Caco-2 (cell line): Measurements from ENCODE around the gene MMAA. TPM values are rescaled to one million over a fixed set of nuclear protein-coding genes. Genes with fewer than 3 reads are reported as not detected.

Experiments
- BruUV-seq: library from RNA; stranded (reverse); fragments of 400-500 nt; replicated peaks from 2 replicates; lab custom pipeline; 2021; lab: Mats Ljungman, UMichigan
- CTCF ChIA-PET: fragments of 300-600 bp; sonication (Branson Sonifier 250); formaldehyde crosslinking; loops from one replicate; lab custom pipeline; 2022; ENCODE audit warnings: antibody characterized with exemption; lab: Charles Lee
- POLR2A ChIA-PET: fragments of 300-600 bp; sonication (Branson Sonifier 250); formaldehyde crosslinking; loops from one replicate; lab custom pipeline; 2022; ENCODE audit warnings: antibody characterized with exemption; lab: Charles Lee
- DNase-seq, 2 experiments: peaks; one replicate each; pipeline versions ENCODE4 v3.0.0 to v3.0.0-alpha.2; 2020 to 2022
- H3K27me3 ChIP-seq: replicated peaks from 2 replicates; pipeline ENCODE4 v1.6.0; 2011; ENCODE audit warnings: low read length; ENCODE audit not compliant: control insufficient read depth, insufficient read depth
- H3K36me3 ChIP-seq: 2 replicates; pipeline ENCODE4 v1.5.1; 2011; ENCODE audit warnings: low read length; ENCODE audit not compliant: control insufficient read depth, insufficient read depth
- H3K4me1 ChIP-seq: fragments of 250-450 bp; sonication (Bioruptor Pico); 2 replicates; pipeline ENCODE4 v1.5.1; 2020; ENCODE audit warnings: mild to moderate bottlenecking
- H3K4me3 ChIP-seq: 2 replicates; pipeline ENCODE4 v1.5.1; 2011; ENCODE audit warnings: low read depth, mild to moderate bottlenecking, control low read depth, low read length
- H3K9me3 ChIP-seq: fragments of 250-450 bp; sonication (Bioruptor Pico); 2 replicates; pipeline ENCODE4 v1.5.1; 2020; ENCODE audit warnings: mild to moderate bottlenecking, moderate library complexity
- H3K27ac Mint-ChIP-seq: one replicate; pipeline ENCODE4 v1.8.0; 2022; ENCODE audit warnings: mixed read lengths; ENCODE audit not compliant: unreplicated experiment
- H3K27me3 Mint-ChIP-seq: one replicate; pipeline ENCODE4 v1.8.0; 2022; ENCODE audit warnings: mixed read lengths; ENCODE audit not compliant: insufficient read depth, unreplicated experiment
- H3K36me3 Mint-ChIP-seq: one replicate; pipeline ENCODE4 v1.8.0; 2022; ENCODE audit warnings: mild to moderate bottlenecking, mixed read lengths; ENCODE audit not compliant: insufficient read depth, unreplicated experiment
- H3K4me1 Mint-ChIP-seq: one replicate; pipeline ENCODE4 v1.8.0; 2022; ENCODE audit warnings: low read depth, mixed read lengths; ENCODE audit not compliant: unreplicated experiment
- H3K4me3 Mint-ChIP-seq: one replicate; pipeline ENCODE4 v1.8.0; 2022; ENCODE audit warnings: mild to moderate bottlenecking, moderate library complexity, mixed read lengths; ENCODE audit not compliant: unreplicated experiment
- H3K9me3 Mint-ChIP-seq: one replicate; pipeline ENCODE4 v1.8.0; 2022; ENCODE audit warnings: mixed read lengths; ENCODE audit not compliant: unreplicated experiment
- CTCF ChIP-seq, 2 experiments: fragments of 200-600 bp in 1 of 2; IDR thresholded peaks; 1 replicate in 1 of 2; 2 replicates in 1 of 2; pipeline versions ENCODE4 v1.5.1 to v1.8.0; 2011 to 2022; ENCODE audit warnings: antibody characterized with exemption in 1 of 2, control low read depth in 1 of 2, inconsistent platforms in 1 of 2, low read depth in 1 of 2, low read length in 1 of 2, mild to moderate bottlenecking in 1 of 2, moderate library complexity in 1 of 2; ENCODE audit not compliant: insufficient read depth in 1 of 2, severe bottlenecking in 1 of 2, unreplicated experiment in 1 of 2
- intact Hi-C: fragments of 100-400 bp; cut with micrococcal nuclease; formaldehyde crosslinking; loops from one replicate; pipeline ENCODE4 v1.10.0; 2022; ENCODE audit not compliant: unreplicated experiment
- total RNA-seq: library from RNA; stranded (reverse); gene quantifications from 2 replicates; pipeline ENCODE4 v1.2.3, GENCODE V29; 2022

MMAA gene
- total RNA-seq, 1 experiment from 2014 or later: 1.7 TPM

- H3K27ac Mint-ChIP-seq: no peak overlapping the region
- no peak for DNase-seq
- H3K4me1 Mint-ChIP-seq: no peaks in the 10 kb centered on the region
- H3K36me3 Mint-ChIP-seq: no peaks in the 10 kb centered on the region
- POLR2A ChIA-PET: no interaction called here
- CTCF ChIA-PET: no interaction called here
- no peaks in the 10 kb centered on the region for H3K36me3 ChIP-seq
- H3K4me3 Mint-ChIP-seq: no peak overlapping the region
- peaks cover 3% of the 10 kb centered on the region for H3K27me3 Mint-ChIP-seq
- TF ChIP-seq CTCF (IDR thresholded peaks at IDR 0.05; ENCODE audit: insufficient read depth in 1 of 2, low read depth in 1 of 2, low read length in 1 of 2, severe bottlenecking in 1 of 2, unreplicated experiment in 1 of 2): no peak
- BruUV-seq: no TSS peak
- H3K27me3 ChIP-seq: no peaks in the 10 kb centered on the region
- intact Hi-C loops: no loop called here
- H3K4me3 ChIP-seq: no peak overlapping the region
- no peaks in the 10 kb centered on the region for H3K4me1 ChIP-seq
- H3K9me3 ChIP-seq: no peaks in the 10 kb centered on the region
- no peaks in the 10 kb centered on the region for H3K9me3 Mint-ChIP-seq
Observed at GRCh38 chr4:145670422-145670821, 51.2 kb downstream of the MMAA start.

DNA sequence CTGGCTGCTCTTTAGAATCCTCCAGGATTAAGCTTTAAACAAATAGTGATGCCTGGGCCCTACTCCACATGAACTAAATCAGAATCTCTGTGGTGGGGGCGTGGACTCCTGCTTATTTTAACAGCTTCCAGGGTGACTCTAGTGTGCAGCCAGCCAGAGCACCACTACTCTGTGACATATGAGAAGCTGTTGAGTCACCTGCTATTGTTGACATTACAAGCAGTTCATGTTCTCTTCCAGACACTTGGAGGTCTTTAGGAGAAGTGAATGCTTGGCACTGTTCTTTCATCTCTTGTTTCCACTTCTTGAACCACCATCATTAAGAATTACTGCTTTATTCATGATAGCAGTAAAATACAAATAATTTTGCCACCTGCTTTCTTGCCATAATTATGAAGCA, 60.3 kb downstream of the MMAA start:
- H3K36me3 ChIP-seq: no peaks in the 10 kb centered on the region
- H3K9me3 ChIP-seq: peaks cover 3% of the 10 kb centered on the region; the same call in 1 of the 2 replicates
- H3K27me3 ChIP-seq: no peaks in the 10 kb centered on the region
- no peak overlapping the region for H3K4me3 Mint-ChIP-seq
- H3K4me1 ChIP-seq: no peaks in the 10 kb centered on the region
- POLR2A ChIA-PET: no interaction called here
- TF ChIP-seq CTCF (IDR thresholded peaks at IDR 0.05; ENCODE audit: insufficient read depth in 1 of 2, low read depth in 1 of 2, low read length in 1 of 2, severe bottlenecking in 1 of 2, unreplicated experiment in 1 of 2): no peak
- H3K36me3 Mint-ChIP-seq: no peaks in the 10 kb centered on the region
- H3K4me1 Mint-ChIP-seq: no peaks in the 10 kb centered on the region
- no peaks in the 10 kb centered on the region for H3K27me3 Mint-ChIP-seq
- no peak overlapping the region for H3K4me3 ChIP-seq
- DNase-seq: no peak
- no TSS peak for BruUV-seq
- peaks cover 8% of the 10 kb centered on the region for H3K9me3 Mint-ChIP-seq
- intact Hi-C loops: no loop called here
- CTCF ChIA-PET: no interaction called here
- no peak overlapping the region for H3K27ac Mint-ChIP-seq

DNA sequence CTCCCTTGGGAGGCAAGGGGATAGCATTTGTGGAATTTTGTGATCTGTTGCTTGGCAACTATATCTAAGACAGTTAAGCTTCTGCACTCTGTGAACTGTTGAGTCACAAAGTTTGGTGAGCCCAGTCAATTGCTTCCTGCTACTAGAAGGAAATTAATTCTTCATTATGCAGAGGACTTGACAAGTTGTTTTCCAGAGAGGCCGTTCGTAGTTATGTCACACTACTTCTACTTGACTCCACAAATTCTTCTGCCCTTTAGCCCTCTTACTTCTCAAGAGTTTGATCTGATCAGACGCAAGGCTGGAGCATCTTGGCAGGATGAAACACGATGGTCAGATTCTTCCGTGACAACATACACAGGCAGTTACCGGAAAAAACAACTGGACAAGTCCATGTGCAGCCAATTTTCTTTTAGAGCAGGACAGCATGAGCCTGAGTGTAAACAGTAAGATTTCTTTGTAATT, 60.8 kb downstream of the MMAA start, which contains the start of gene C4orf51:
Gene C4orf51, plus strand, starts transcription at position 156 of the 465 bp plus-strand sequence. Its CDS starts 58 bp downstream, at position 214.
- Mint-ChIP-seq H3K27ac (no peak within 1 kb of the TSS), H3K4me3 (no peak within 1 kb of the TSS), H3K9me3 (peaks cover 8% of the 10 kb centered on the region), H3K36me3 (no peaks in the 10 kb centered on the region), H3K4me1 (no peaks in the 10 kb centered on the region), H3K27me3 (no peaks in the 10 kb centered on the region)
- CTCF ChIA-PET: no interaction called here
- POLR2A ChIA-PET: no interaction called here
- Histone ChIP-seq H3K4me1 (no peaks in the 10 kb centered on the region), H3K36me3 (no peaks in the 10 kb centered on the region), H3K27me3 (no peaks in the 10 kb centered on the region), H3K9me3 (peaks cover 3% of the 10 kb centered on the region; the same call in 1 of the 2 replicates), H3K4me3 (no peak within 1 kb of the TSS)
- no TSS peak for BruUV-seq
- intact Hi-C loops: no loop called here
- DNase-seq: no peak
- TF ChIP-seq CTCF (IDR thresholded peaks at IDR 0.05; ENCODE audit: insufficient read depth in 1 of 2, low read depth in 1 of 2, low read length in 1 of 2, severe bottlenecking in 1 of 2, unreplicated experiment in 1 of 2): no peak
